Neural cell (in vitro differentiated cells): ENCODE results near the gene NUCB1. TPM values are rescaled to one million over a fixed set of nuclear protein-coding genes. Genes with fewer than 3 reads are reported as not detected.

Experiments
- H2AFZ ChIP-seq: fragments of 200-600, 300-800 bp; sonication (generic), shearing (Covaris generic); 2 replicates; pipeline ENCODE4 v1.6.0; 2014; ENCODE audit warnings: low read depth, mild to moderate bottlenecking, antibody characterized with exemption, low read length, moderate library complexity
- H3F3A ChIP-seq: fragments of 200-600 bp; shearing (Covaris generic); 2 replicates; pipeline ENCODE4 v1.6.1; 2016; ENCODE audit warnings: mild to moderate bottlenecking, moderate library complexity, mixed read lengths, antibody characterized with exemption, low read length; ENCODE audit not compliant: insufficient read depth, poor library complexity, severe bottlenecking
- H3K27ac ChIP-seq: fragments of 200-600, 300-800 bp; sonication (generic), shearing (Covaris generic); 2 replicates; pipeline ENCODE4 v1.5.1; 2014; ENCODE audit warnings: mild to moderate bottlenecking, low read length, moderate library complexity
- H3K27me3 ChIP-seq: fragments of 300-800, 200-600 bp; sonication (generic), shearing (Covaris generic); 2 replicates; pipeline ENCODE4 v1.6.0; 2014; ENCODE audit warnings: mild to moderate bottlenecking, low read depth, low read length, moderate library complexity; ENCODE audit not compliant: insufficient read depth
- H3K36me3 ChIP-seq: fragments of 300-800, 200-600 bp; sonication (generic), shearing (Covaris generic); 2 replicates; pipeline ENCODE4 v1.5.1; 2014; ENCODE audit warnings: mild to moderate bottlenecking, antibody characterized with exemption, low read length, moderate library complexity; ENCODE audit not compliant: insufficient read depth
- H3K4me2 ChIP-seq: fragments of 300-800, 200-600 bp; sonication (generic), shearing (Covaris generic); 2 replicates; pipeline ENCODE4 v1.6.0; 2014; ENCODE audit warnings: mild to moderate bottlenecking, low read length
- H3K4me3 ChIP-seq: fragments of 300-800, 200-600 bp; sonication (generic), shearing (Covaris generic); 2 replicates; pipeline ENCODE4 v1.5.1; 2014; ENCODE audit warnings: mild to moderate bottlenecking, low read length, moderate library complexity
- H3K79me2 ChIP-seq: fragments of 200-600 bp; shearing (Covaris generic); replicated peaks from 2 replicates; pipeline ENCODE4 v1.6.0; 2014; ENCODE audit warnings: mild to moderate bottlenecking, low read length, moderate library complexity; ENCODE audit not compliant: insufficient read depth
- H3K9ac ChIP-seq: fragments of 300-800, 200-600 bp; sonication (generic), shearing (Covaris generic); 2 replicates; pipeline ENCODE4 v1.6.1; 2016; ENCODE audit warnings: mild to moderate bottlenecking, low read length, mixed read lengths
- H3K9me2 ChIP-seq: fragments of 200-600 bp; shearing (Covaris generic); 2 replicates; pipeline ENCODE4 v1.6.1; 2016; ENCODE audit warnings: mild to moderate bottlenecking, low read length, mixed read lengths; ENCODE audit not compliant: insufficient read depth
- H3K9me3 ChIP-seq: fragments of 200-600, 300-800 bp; sonication (generic), shearing (Covaris generic); 2 replicates; pipeline ENCODE4 v1.6.1; 2016; ENCODE audit warnings: mild to moderate bottlenecking, mixed run types, low read length, moderate library complexity, mixed read lengths
- H4K20me1 ChIP-seq: fragments of 200-600 bp; shearing (Covaris generic); 2 replicates; pipeline ENCODE4 v1.6.1; 2016; ENCODE audit warnings: mild to moderate bottlenecking, mixed run types; ENCODE audit not compliant: insufficient read depth
- CTCF ChIP-seq: fragments of 450-650 bp; IDR thresholded peaks from 2 replicates; pipeline ENCODE4 v1.5.1; 2014; ENCODE audit warnings: antibody characterized with exemption, mild to moderate bottlenecking, moderate library complexity; ENCODE audit not compliant: poor library complexity, severe bottlenecking
- EP300 ChIP-seq: fragments of 450-650 bp; conservative IDR thresholded peaks from 2 replicates; pipeline ENCODE4 v1.6.1; 2014; ENCODE audit warnings: antibody characterized with exemption, mild to moderate bottlenecking, moderate library complexity; ENCODE audit not compliant: poor library complexity, severe bottlenecking
- EZH2 ChIP-seq: fragments of 200-600, 300-800 bp; shearing (Covaris generic), sonication (generic); IDR thresholded peaks from 2 replicates; pipeline ENCODE4 v1.6.1; 2014; ENCODE audit warnings: antibody characterized with exemption, low read length, borderline replicate concordance, mild to moderate bottlenecking; ENCODE audit not compliant: insufficient read depth, poor library complexity, severe bottlenecking
- MXI1 ChIP-seq: fragments of 450-650 bp; conservative IDR thresholded peaks from 2 replicates; pipeline ENCODE4 v1.6.1; 2014; ENCODE audit warnings: antibody characterized with exemption, mild to moderate bottlenecking; ENCODE audit not compliant: poor library complexity, severe bottlenecking
- POLR2AphosphoS5 ChIP-seq: IDR thresholded peaks from 2 replicates; pipeline ENCODE4 v1.6.1; 2012
- RAD21 ChIP-seq: fragments of 450-650 bp; conservative IDR thresholded peaks from 2 replicates; pipeline ENCODE4 v1.6.1; 2014; ENCODE audit warnings: antibody characterized with exemption, mild to moderate bottlenecking, moderate library complexity
- SMC3 ChIP-seq: fragments of 450-650 bp; conservative IDR thresholded peaks from 2 replicates; pipeline ENCODE4 v1.6.1; 2014; ENCODE audit warnings: antibody characterized with exemption, mild to moderate bottlenecking, moderate library complexity; ENCODE audit not compliant: poor library complexity
- TAF1 ChIP-seq: IDR thresholded peaks from 2 replicates; pipeline ENCODE4 v1.6.1; 2012; ENCODE audit warnings: low read depth
- polyA plus RNA-seq: library from polyadenylated mRNA; depleted of rRNA; stranded (reverse); fragments of >200 nt; gene quantifications from 2 replicates; pipeline ENCODE4 v1.2.3, GENCODE V29; 2014
- TF ChIP-seq, protein P1 (sequence below): IDR thresholded peaks from 2 replicates; pipeline ENCODE4 v1.6.1; 2012; ENCODE audit warnings: borderline replicate concordance

Gene NUCB1
- polyA plus RNA-seq, 1 donor from 2014 or later: 80.0 TPM

DNA sequence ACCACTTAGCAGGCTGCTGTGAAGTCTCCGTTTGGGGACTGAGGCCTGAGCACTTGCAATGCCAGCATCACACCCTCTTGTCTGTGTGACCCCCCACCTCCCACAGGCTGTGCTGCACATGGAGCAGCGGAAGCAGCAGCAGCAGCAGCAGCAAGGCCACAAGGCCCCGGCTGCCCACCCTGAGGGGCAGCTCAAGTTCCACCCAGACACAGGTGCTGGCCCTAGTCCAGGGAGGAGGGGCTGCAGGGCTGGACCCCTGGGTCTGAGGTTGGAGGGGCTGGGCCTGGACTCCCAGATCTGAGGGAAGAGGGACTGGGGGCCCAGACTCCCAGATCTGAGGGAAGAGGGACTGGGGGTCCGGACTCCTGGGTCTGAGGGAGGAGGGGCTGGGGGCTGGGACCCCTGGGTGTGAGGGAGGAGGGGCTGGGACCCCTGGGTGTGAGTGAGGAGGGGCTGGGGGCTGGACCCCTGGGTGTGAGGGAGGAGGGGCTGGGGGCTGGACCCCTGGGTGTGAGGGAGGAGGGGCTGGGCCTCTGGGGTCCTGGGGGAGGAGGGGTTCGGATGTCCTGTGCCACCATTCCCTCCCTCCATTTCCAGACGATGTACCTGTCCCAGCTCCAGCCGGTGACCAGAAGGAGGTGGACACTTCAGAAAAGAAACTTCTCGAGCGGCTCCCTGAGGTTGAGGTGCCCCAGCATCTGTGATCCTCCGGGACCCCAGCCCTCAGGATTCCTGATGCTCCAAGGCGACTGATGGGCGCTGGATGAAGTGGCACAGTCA lies 21.8 kb downstream of the NUCB1 start:
- H2AFZ ChIP-seq: no peak overlapping the region
- no peak overlapping the region for H3K9ac ChIP-seq

DNA sequence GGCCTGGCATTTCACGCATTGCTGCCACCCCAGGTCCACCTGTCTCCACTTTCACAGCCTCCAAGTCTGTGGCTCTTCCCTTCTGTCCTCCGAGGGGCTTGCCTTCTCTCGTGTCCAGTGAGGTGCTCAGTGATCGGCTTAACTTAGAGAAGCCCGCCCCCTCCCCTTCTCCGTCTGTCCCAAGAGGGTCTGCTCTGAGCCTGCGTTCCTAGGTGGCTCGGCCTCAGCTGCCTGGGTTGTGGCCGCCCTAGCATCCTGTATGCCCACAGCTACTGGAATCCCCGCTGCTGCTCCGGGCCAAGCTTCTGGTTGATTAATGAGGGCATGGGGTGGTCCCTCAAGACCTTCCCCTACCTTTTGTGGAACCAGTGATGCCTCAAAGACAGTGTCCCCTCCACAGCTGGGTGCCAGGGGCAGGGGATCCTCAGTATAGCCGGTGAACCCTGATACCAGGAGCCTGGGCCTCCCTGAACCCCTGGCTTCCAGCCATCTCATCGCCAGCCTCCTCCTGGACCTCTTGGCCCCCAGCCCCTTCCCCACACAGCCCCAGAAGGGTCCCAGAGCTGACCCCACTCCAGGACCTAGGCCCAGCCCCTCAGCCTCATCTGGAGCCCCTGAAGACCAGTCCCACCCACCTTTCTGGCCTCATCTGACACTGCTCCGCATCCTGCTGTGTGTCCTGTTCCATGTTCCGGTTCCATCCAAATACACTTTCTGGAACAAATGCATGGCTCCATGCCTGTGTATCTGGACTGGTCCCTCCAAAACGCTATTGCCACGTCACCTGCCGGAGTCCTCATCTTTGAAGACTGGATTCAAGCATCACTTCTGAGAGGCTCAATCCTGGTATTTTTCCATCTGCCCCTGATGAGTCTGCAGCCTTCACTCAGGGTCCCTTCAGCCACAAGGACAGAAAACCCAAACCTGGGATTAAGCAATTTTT lies 22.7 kb downstream of the NUCB1 start:
- Histone ChIP-seq H3K4me2 (no peak overlapping the region), H3K9me2 (no peaks in the 10 kb centered on the region), H3K27me3 (no peaks in the 10 kb centered on the region), H2AFZ (no peak overlapping the region), H4K20me1 (no peaks in the 10 kb centered on the region), H3K79me2 (no peaks in the 10 kb centered on the region), H3K9me3 (no peaks in the 10 kb centered on the region), H3K36me3 (no peaks in the 10 kb centered on the region), H3F3A (no peaks in the 10 kb centered on the region), H3K27ac (no peak overlapping the region), H3K9ac (no peak overlapping the region), H3K4me3 (no peak overlapping the region)
- TF ChIP-seq SMC3 (no peak), TAF1 (no peak), EP300 (no peak), POLR2AphosphoS5 (no peak), RAD21 (no peak)
- TF ChIP-seq, protein P1, sequence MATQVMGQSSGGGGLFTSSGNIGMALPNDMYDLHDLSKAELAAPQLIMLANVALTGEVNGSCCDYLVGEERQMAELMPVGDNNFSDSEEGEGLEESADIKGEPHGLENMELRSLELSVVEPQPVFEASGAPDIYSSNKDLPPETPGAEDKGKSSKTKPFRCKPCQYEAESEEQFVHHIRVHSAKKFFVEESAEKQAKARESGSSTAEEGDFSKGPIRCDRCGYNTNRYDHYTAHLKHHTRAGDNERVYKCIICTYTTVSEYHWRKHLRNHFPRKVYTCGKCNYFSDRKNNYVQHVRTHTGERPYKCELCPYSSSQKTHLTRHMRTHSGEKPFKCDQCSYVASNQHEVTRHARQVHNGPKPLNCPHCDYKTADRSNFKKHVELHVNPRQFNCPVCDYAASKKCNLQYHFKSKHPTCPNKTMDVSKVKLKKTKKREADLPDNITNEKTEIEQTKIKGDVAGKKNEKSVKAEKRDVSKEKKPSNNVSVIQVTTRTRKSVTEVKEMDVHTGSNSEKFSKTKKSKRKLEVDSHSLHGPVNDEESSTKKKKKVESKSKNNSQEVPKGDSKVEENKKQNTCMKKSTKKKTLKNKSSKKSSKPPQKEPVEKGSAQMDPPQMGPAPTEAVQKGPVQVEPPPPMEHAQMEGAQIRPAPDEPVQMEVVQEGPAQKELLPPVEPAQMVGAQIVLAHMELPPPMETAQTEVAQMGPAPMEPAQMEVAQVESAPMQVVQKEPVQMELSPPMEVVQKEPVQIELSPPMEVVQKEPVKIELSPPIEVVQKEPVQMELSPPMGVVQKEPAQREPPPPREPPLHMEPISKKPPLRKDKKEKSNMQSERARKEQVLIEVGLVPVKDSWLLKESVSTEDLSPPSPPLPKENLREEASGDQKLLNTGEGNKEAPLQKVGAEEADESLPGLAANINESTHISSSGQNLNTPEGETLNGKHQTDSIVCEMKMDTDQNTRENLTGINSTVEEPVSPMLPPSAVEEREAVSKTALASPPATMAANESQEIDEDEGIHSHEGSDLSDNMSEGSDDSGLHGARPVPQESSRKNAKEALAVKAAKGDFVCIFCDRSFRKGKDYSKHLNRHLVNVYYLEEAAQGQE: no peak

More for the DNA sequence above, 21.8 kb downstream of the NUCB1 start:
- Histone ChIP-seq H3F3A (no peaks in the 10 kb centered on the region), H3K79me2 (no peaks in the 10 kb centered on the region), H4K20me1 (no peaks in the 10 kb centered on the region), H3K27ac (no peak overlapping the region), H3K4me3 (no peak overlapping the region), H3K36me3 (no peaks in the 10 kb centered on the region), H3K9me3 (no peaks in the 10 kb centered on the region), H3K4me2 (no peak overlapping the region), H3K9me2 (no peaks in the 10 kb centered on the region), H3K27me3 (no peaks in the 10 kb centered on the region)
- TF ChIP-seq, protein P1: no peak
- no peak for TF ChIP-seq RAD21
- TF ChIP-seq CTCF: no peak
- no peak for TF ChIP-seq EP300
- no peak for TF ChIP-seq MXI1
- TF ChIP-seq SMC3: no peak
- TF ChIP-seq TAF1: no peak
- no peak for TF ChIP-seq EZH2
- no peak for TF ChIP-seq POLR2AphosphoS5
